Central memory CD8-positive, alpha-beta T cell (primary cell): Measurements from ENCODE around the gene ANGPTL8.
A peak's percentile ranks its signal among the peaks of the same experiment; 100 is the strongest.

ENCODE experiments used
- ATAC-seq: fragments of 150-1000 bp; cut with Tn5 transposase; replicated peaks from 2 replicates; pipeline ENCODE4 v1.10.0; 2022; ENCODE audit warnings: mild to moderate bottlenecking, moderate FRiP score, moderate number of reproducible peaks; ENCODE audit not compliant: poor library complexity, severe bottlenecking; ENCODE audit errors: extremely low read depth
- DNase-seq, 2 donors: peaks; one replicate each; pipeline ENCODE4 v3.0.0; 2021; ENCODE audit warnings: low spot score in 2 of 2
- H3K27ac Mint-ChIP-seq: one replicate; pipeline ENCODE4 v1.8.0; 2022; ENCODE audit warnings: low read depth, mild to moderate bottlenecking, moderate library complexity, mixed read lengths
- H3K27me3 Mint-ChIP-seq: one replicate; pipeline ENCODE4 v1.8.0; 2022; ENCODE audit warnings: mixed read lengths
- H3K36me3 Mint-ChIP-seq: one replicate; pipeline ENCODE4 v1.8.0; 2022; ENCODE audit warnings: mild to moderate bottlenecking, moderate library complexity, mixed read lengths; ENCODE audit not compliant: insufficient read depth
- H3K4me1 Mint-ChIP-seq: one replicate; pipeline ENCODE4 v1.8.0; 2022; ENCODE audit warnings: mixed read lengths
- H3K4me3 Mint-ChIP-seq: one replicate; pipeline ENCODE4 v1.8.0; 2022; ENCODE audit warnings: mild to moderate bottlenecking, moderate library complexity, mixed read lengths
- H3K9me3 Mint-ChIP-seq: one replicate; pipeline ENCODE4 v1.8.0; 2022; ENCODE audit warnings: mixed read lengths

ANGPTL8 gene

GRCh38 chr19:11247391-11247790, 8.0 kb downstream of the ANGPTL8 start:
- no peak overlapping the region for H3K4me3 Mint-ChIP-seq
- no peak overlapping the region for H3K27ac Mint-ChIP-seq
- ATAC-seq (no peak), DNase-seq (no peak)
- H3K4me1 Mint-ChIP-seq = peaks cover 5% of the 10 kb centered on the region
- H3K36me3 Mint-ChIP-seq = no peaks in the 10 kb centered on the region
- no peaks in the 10 kb centered on the region for H3K9me3 Mint-ChIP-seq
- peaks cover 18% of the 10 kb centered on the region for H3K27me3 Mint-ChIP-seq

- H3K27ac Mint-ChIP-seq = no peak overlapping the region
- ATAC-seq (no peak), DNase-seq (no peak)
- peaks cover 13% of the 10 kb centered on the region for H3K27me3 Mint-ChIP-seq
- no peaks in the 10 kb centered on the region for H3K9me3 Mint-ChIP-seq
- H3K4me1 Mint-ChIP-seq = peaks cover 5% of the 10 kb centered on the region
- no peak overlapping the region for H3K4me3 Mint-ChIP-seq
- no peaks in the 10 kb centered on the region for H3K36me3 Mint-ChIP-seq
Measured at GRCh38 chr19:11247934-11248333, 8.5 kb downstream of the ANGPTL8 start.

- DNase-seq (no peak), ATAC-seq (no peak)
- H3K9me3 Mint-ChIP-seq = no peaks in the 10 kb centered on the region
- no peaks in the 10 kb centered on the region for H3K36me3 Mint-ChIP-seq
- peaks cover under 1% of the 10 kb centered on the region for H3K4me1 Mint-ChIP-seq
- no peak overlapping the region for H3K4me3 Mint-ChIP-seq
- peaks cover 11% of the 10 kb centered on the region for H3K27me3 Mint-ChIP-seq
- H3K27ac Mint-ChIP-seq = no peak overlapping the region
Measured at GRCh38 chr19:11248852-11249251, 9.4 kb downstream of the ANGPTL8 start.

GRCh38 chr19:11251217-11251616, 11.8 kb downstream of the ANGPTL8 start:
- no peaks in the 10 kb centered on the region for H3K9me3 Mint-ChIP-seq
- DNase-seq = no peak
- no peaks in the 10 kb centered on the region for H3K4me1 Mint-ChIP-seq
- H3K27ac Mint-ChIP-seq = no peak overlapping the region
- no peak for ATAC-seq
- no peaks in the 10 kb centered on the region for H3K36me3 Mint-ChIP-seq
- H3K27me3 Mint-ChIP-seq = peaks cover 9% of the 10 kb centered on the region
- no peak overlapping the region for H3K4me3 Mint-ChIP-seq

GRCh38 chr19:11251650-11252314, 12.4 kb downstream of the ANGPTL8 start:
- no peak for ATAC-seq

GRCh38 chr19:11252665-11253355, 13.4 kb downstream of the ANGPTL8 start:
- Mint-ChIP-seq H3K9me3 (no peaks in the 10 kb centered on the region), H3K4me1 (no peaks in the 10 kb centered on the region), H3K4me3 (no peak overlapping the region), H3K27ac (no peak overlapping the region), H3K27me3 (no peaks in the 10 kb centered on the region), H3K36me3 (no peaks in the 10 kb centered on the region)
- ATAC-seq (no peak), DNase-seq (no peak)

More at GRCh38 chr19:11251650-11252314, 12.4 kb downstream of the ANGPTL8 start:
- Mint-ChIP-seq H3K4me1 (no peaks in the 10 kb centered on the region), H3K9me3 (no peaks in the 10 kb centered on the region), H3K4me3 (no peak overlapping the region), H3K36me3 (no peaks in the 10 kb centered on the region), H3K27ac (no peak overlapping the region), H3K27me3 (peaks cover 4% of the 10 kb centered on the region)
- DNase-seq = no peak

- no peak for DNase-seq
- no peak overlapping the region for H3K4me3 Mint-ChIP-seq
- H3K27me3 Mint-ChIP-seq = no peaks in the 10 kb centered on the region
- no peak for ATAC-seq
- no peak overlapping the region for H3K27ac Mint-ChIP-seq
- H3K4me1 Mint-ChIP-seq = no peaks in the 10 kb centered on the region
- H3K9me3 Mint-ChIP-seq = no peaks in the 10 kb centered on the region
- no peaks in the 10 kb centered on the region for H3K36me3 Mint-ChIP-seq
Measured at GRCh38 chr19:11254666-11255065, 15.2 kb downstream of the ANGPTL8 start.

GRCh38 chr19:11256189-11256588, 16.8 kb downstream of the ANGPTL8 start:
- Mint-ChIP-seq H3K27ac (no peak overlapping the region), H3K4me1 (no peaks in the 10 kb centered on the region), H3K36me3 (no peaks in the 10 kb centered on the region), H3K4me3 (no peak overlapping the region), H3K27me3 (peaks cover 7% of the 10 kb centered on the region), H3K9me3 (no peaks in the 10 kb centered on the region)
- ATAC-seq (no peak), DNase-seq (no peak)

- Mint-ChIP-seq H3K27me3 (peaks cover 10% of the 10 kb centered on the region), H3K4me3 (no peak overlapping the region), H3K9me3 (no peaks in the 10 kb centered on the region), H3K27ac (no peak overlapping the region), H3K4me1 (no peaks in the 10 kb centered on the region), H3K36me3 (no peaks in the 10 kb centered on the region)
- ATAC-seq (no peak), DNase-seq (no peak)
Measured at GRCh38 chr19:11257846-11258380, 18.5 kb downstream of the ANGPTL8 start.

- ATAC-seq (no peak), DNase-seq (no peak)
- Mint-ChIP-seq H3K4me3 (peak overlapping the region; percentile 55), H3K4me1 (no peaks in the 10 kb centered on the region), H3K9me3 (no peaks in the 10 kb centered on the region), H3K36me3 (no peaks in the 10 kb centered on the region), H3K27me3 (peaks cover 41% of the 10 kb centered on the region), H3K27ac (no peak overlapping the region)
Measured at GRCh38 chr19:11260996-11261395, 21.6 kb downstream of the ANGPTL8 start.

GRCh38 chr19:11261431-11261970, 22.1 kb downstream of the ANGPTL8 start:
- Mint-ChIP-seq H3K4me3 (peak overlapping the region; percentile 55), H3K27ac (no peak overlapping the region), H3K9me3 (no peaks in the 10 kb centered on the region), H3K36me3 (no peaks in the 10 kb centered on the region), H3K4me1 (no peaks in the 10 kb centered on the region), H3K27me3 (peaks cover 46% of the 10 kb centered on the region)
- ATAC-seq (no peak), DNase-seq (no peak)

GRCh38 chr19:11261971-11262839, 22.8 kb downstream of the ANGPTL8 start, which contains the start of gene DOCK6:
TSS of gene DOCK6 (minus strand) at chr19:11262524. CDS start at chr19:11262440, 84 bp downstream.
- no peak for DNase-seq

More at GRCh38 chr19:11261971-11262839, 22.8 kb downstream of the ANGPTL8 start, which contains the start of gene DOCK6:
- Mint-ChIP-seq H3K9me3 (no peaks in the 10 kb centered on the region), H3K4me1 (no peaks in the 10 kb centered on the region), H3K36me3 (no peaks in the 10 kb centered on the region), H3K27ac (no peak within 1 kb of the TSS), H3K27me3 (peaks cover 53% of the 10 kb centered on the region), H3K4me3 (peak within 1 kb of the TSS; percentile 63)
- ATAC-seq = peak; percentile 36
